ENCODE results near the gene DAD1. TPM values are rescaled to one million over a fixed set of nuclear protein-coding genes. Genes with fewer than 3 reads are reported as not detected.

Gene DAD1
- total RNA-seq, 4 donors from 2014 or later = 31.4 to 154 (median 141) TPM

- no peaks in the 10 kb centered on the region for H3K9me3 ChIP-seq
- DNase-seq = no peak
- TF ChIP-seq EP300 (IDR thresholded peaks at IDR 0.05; ENCODE audit: low read depth) = no peak
- TF ChIP-seq CTCF (IDR thresholded peaks at IDR 0.05) = no peak
- TF ChIP-seq POLR2AphosphoS5 (IDR thresholded peaks at IDR 0.05) = no peak
- TF ChIP-seq POLR2A (IDR thresholded peaks at IDR 0.05) = no peak
- H3K4me3 ChIP-seq = no peak overlapping the region
- no peaks in the 10 kb centered on the region for H3K4me1 ChIP-seq
- WGBS, 2 donors (ENCODE audit: low coverage in 1 of 2) = 66 to 69% methylated on average over 5 of the region's 5 CpGs
- intact Hi-C loops (cut with DNase I; ENCODE audit: low total_unique reads) (no loop called here), in situ Hi-C loops (cut with MboI; ENCODE audit: low pct_ligation_motif_present in 1 of 4, low pct_unique_long_range_greater_than_20kb in 1 of 4, low sequenced_read_pairs in 3 of 4) (no loop called here)
- no peak overlapping the region for H3K27ac ChIP-seq
- no peaks in the 10 kb centered on the region for H3K36me3 ChIP-seq
- no peaks in the 10 kb centered on the region for H3K27me3 ChIP-seq
These were observed 40.3 kb upstream of the DAD1 start for GRCh38 chr14:22629361-22629760.

GRCh38 chr14:22627506-22628263, 38.7 kb upstream of the DAD1 start:
- in situ Hi-C loops (cut with MboI; ENCODE audit: low pct_ligation_motif_present in 1 of 4, low pct_unique_long_range_greater_than_20kb in 1 of 4, low sequenced_read_pairs in 3 of 4) = no loop called here
- Histone ChIP-seq H3K27me3 (no peaks in the 10 kb centered on the region), H3K4me1 (no peaks in the 10 kb centered on the region), H3K27ac (no peak overlapping the region), H3K4me3 (no peak overlapping the region), H3K36me3 (no peaks in the 10 kb centered on the region), H3K9me3 (no peaks in the 10 kb centered on the region)
- TF ChIP-seq EP300 (IDR thresholded peaks at IDR 0.05; ENCODE audit: low read depth) = no peak
- no peak for TF ChIP-seq CTCF (IDR thresholded peaks at IDR 0.05)
- intact Hi-C loops (cut with DNase I; ENCODE audit: low total_unique reads) = no loop called here
- WGBS, 2 donors (ENCODE audit: low coverage in 1 of 2) = 66 to 81% methylated on average over 7 of the region's 7 CpGs
- no peak for DNase-seq

GRCh38 chr14:22626590-22626989, 37.6 kb upstream of the DAD1 start:
- no peaks in the 10 kb centered on the region for H3K9me3 ChIP-seq
- 80 to 89% methylated on average over 6 of the region's 6 CpGs for WGBS, 2 donors (ENCODE audit: low coverage in 1 of 2)
- H3K27me3 ChIP-seq = no peaks in the 10 kb centered on the region
- no peaks in the 10 kb centered on the region for H3K4me1 ChIP-seq
- H3K4me3 ChIP-seq = no peak overlapping the region
- intact Hi-C loops (cut with DNase I; ENCODE audit: low total_unique reads) (no loop called here), in situ Hi-C loops (cut with MboI; ENCODE audit: low pct_ligation_motif_present in 1 of 4, low pct_unique_long_range_greater_than_20kb in 1 of 4, low sequenced_read_pairs in 3 of 4) (no loop called here)
- TF ChIP-seq CTCF (IDR thresholded peaks at IDR 0.05) = no peak
- no peak for TF ChIP-seq EP300 (IDR thresholded peaks at IDR 0.05; ENCODE audit: low read depth)
- no peak for TF ChIP-seq POLR2AphosphoS5 (IDR thresholded peaks at IDR 0.05)
- no peak for DNase-seq
- H3K27ac ChIP-seq = no peak overlapping the region
- no peaks in the 10 kb centered on the region for H3K36me3 ChIP-seq

- Histone ChIP-seq H3K9me3 (no peaks in the 10 kb centered on the region), H3K27ac (no peak overlapping the region), H3K4me3 (no peak overlapping the region), H3K4me1 (no peaks in the 10 kb centered on the region), H3K27me3 (no peaks in the 10 kb centered on the region), H3K36me3 (no peaks in the 10 kb centered on the region)
- in situ Hi-C loops (cut with MboI; ENCODE audit: low pct_ligation_motif_present in 1 of 4, low pct_unique_long_range_greater_than_20kb in 1 of 4, low sequenced_read_pairs in 3 of 4) = no loop called here
- no peak for DNase-seq
- TF ChIP-seq POLR2A (IDR thresholded peaks at IDR 0.05) (no peak), EP300 (IDR thresholded peaks at IDR 0.05; ENCODE audit: low read depth) (no peak), CTCF (IDR thresholded peaks at IDR 0.05) (no peak), POLR2AphosphoS5 (IDR thresholded peaks at IDR 0.05) (no peak)
- intact Hi-C loops (cut with DNase I; ENCODE audit: low total_unique reads) = no loop called here
- WGBS, 2 donors (ENCODE audit: low coverage in 1 of 2) = 21 to 45% methylated on average over 2 of the region's 2 CpGs
These were observed 34.0 kb upstream of the DAD1 start for GRCh38 chr14:22623047-22623446.

All from transverse colon (tissue), 4 donors.